NCI-H2227 treated with DMSO at 0.1 percent for 48 hours (cell line): ENCODE results near the gene CENPM.
"Not testable (repeated sequence)": the region's sequence is repeated elsewhere in the genome, so short reads cannot be mapped to it uniquely, and the experiment has no call there.

ENCODE experiments used
- DNase-seq: peaks from one replicate; lab custom pipeline; 2025; lab: John Stamatoyannopoulos, UW

Gene CENPM

DNA sequence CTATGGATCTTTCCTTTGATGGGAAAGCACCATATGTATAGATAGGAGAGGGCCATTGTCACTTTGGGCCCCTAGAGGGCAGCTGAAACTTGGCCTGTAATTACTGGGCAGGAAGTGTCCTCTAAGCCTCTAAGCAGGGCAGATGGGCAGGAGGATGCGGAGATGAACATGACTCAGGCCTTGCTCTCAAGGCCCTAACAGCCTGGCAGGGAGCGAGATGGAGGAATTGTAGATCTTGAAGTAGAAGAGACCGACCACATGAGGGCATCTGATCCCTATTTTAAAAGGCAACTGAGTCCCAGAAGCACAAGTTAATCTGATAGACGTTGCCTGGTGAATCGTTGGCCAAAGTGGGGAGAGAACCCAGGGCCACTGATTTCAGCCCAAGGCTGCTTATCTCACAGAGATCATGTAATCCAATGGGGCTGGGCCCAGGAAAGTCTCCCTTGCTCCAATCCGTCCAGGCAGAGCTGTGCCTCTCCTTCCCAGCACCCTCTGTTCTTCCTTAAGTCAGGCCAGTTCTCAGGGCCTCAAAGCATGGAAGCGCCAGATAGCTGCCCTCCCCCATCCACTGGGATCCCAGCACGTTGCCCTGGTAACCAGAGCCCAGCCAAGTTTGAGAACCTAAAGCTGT lies 19.8 kb upstream of the CENPM start:
- DNase-seq = no peak

DNA sequence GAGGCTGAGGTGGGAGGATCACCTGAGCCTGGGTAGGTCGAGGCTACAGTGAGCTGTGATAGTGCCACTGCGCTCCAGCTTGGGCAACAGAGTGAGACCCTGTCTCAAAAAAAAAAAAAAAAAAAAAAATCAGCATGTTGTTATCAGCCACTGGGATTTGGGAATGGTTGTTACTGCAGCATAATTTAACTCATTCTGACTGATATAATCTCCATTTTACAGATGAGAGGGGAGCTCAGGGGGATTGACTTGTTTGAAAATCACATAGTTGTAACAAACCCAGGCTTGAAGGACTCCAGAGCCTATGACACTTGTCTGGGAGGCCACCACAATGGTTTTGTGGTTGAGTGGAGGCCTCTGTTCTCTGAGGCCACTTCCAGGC lies 19.3 kb upstream of the CENPM start:
- no peak for DNase-seq

GRCh38 chr22:41964112-41964491 lies 17.1 kb upstream of the CENPM start:
- DNase-seq = no peak

DNA sequence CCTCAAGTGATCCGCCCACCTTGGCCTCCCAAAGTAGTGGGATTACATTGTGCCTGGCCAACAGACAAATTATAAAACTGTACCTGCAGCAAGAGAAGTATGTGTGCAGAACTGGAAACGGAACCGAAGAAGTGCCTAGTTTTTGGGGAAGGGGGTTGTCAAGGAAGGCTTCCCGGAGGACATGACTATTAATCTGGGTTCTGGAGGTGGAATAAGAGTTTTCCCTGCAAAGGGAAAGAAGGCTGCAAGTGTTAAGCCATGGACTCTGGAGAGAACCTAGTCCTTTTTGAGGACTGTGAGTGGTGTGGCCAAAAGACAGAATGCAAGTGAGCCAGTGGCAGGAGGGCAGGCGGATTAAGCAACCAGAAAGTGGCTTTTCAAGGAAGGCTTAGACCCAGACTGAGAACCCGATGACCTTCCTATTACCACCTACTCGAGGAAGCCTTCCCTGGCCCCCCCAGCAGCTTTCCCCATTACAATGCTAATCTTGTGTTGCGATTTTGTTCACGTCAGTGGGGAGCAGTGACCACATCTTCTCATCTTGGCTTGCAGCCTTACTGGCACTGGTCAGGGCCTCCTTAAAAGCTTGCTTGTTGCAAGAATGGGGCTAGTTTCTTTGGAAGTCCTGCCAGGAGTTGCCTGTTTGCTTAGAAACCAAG lies 16.6 kb upstream of the CENPM start:
- DNase-seq = no peak

GRCh38 chr22:41957941-41958556 lies 11.1 kb upstream of the CENPM start:
- DNase-seq = no peak

- DNase-seq = no peak
Observed at GRCh38 chr22:41952713-41953112, 5.8 kb upstream of the CENPM start.

DNA sequence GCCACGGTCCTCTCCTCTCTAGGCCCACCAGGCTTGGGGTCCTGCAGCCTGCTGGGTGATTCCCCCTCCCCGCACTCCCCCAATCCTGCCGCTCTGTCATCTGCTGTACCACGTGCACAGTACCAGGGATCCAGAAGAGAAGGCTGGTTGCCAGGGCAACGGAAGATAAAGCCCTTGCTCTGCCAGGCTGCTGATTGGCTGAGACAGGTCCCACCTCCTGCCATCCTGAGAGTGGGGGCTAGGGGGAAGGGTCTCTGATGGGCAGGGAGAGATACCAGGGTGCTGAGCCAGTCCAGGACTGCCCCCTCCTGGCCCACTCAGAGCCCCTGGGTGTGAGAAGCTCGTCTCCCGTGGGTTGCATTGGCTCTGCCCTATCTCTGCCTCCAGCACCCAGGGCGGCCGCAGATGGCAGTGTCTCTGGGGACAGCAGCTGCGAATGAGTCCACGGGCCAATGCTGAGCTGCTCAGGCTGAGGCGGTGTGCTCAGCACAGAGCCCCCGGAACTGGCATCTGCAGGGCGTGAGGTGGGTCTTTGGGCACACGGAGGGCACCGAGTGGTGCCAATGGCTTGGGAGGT lies 5.0 kb upstream of the CENPM start, which contains the start of gene SMIM45:
TSS of gene SMIM45 (plus strand) at position 253 of the 577 bp plus-strand sequence.
- DNase-seq = peak; percentile 76

GRCh38 chr22:41949297-41949965 lies 2.5 kb upstream of the CENPM start:
- no peak for DNase-seq

- not testable (repeated sequence) for DNase-seq
Observed at GRCh38 chr22:41948928-41949296, 2.0 kb upstream of the CENPM start.

DNA sequence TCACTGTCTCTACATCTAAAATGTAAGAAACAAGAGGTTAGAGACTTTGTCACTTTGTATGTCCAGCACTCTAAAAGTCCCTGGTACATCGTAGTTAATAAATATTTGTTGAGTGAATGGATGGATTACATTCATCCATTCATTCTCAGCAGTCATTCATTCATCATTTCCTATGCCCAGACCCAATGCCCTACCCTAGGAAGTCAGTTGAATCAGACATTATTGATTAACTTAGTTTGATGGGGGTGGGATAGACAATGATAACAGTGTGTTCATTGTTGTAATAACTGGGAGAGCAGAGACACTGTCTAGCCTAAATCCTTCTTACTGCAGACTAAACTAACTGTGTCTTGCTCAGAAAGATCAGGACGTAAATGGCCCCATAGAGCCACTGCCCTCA lies 1.2 kb upstream of the CENPM start:
- DNase-seq = no peak

GRCh38 chr22:41947424-41948080 lies 600 bp upstream of the CENPM start:
- no peak for DNase-seq

DNA sequence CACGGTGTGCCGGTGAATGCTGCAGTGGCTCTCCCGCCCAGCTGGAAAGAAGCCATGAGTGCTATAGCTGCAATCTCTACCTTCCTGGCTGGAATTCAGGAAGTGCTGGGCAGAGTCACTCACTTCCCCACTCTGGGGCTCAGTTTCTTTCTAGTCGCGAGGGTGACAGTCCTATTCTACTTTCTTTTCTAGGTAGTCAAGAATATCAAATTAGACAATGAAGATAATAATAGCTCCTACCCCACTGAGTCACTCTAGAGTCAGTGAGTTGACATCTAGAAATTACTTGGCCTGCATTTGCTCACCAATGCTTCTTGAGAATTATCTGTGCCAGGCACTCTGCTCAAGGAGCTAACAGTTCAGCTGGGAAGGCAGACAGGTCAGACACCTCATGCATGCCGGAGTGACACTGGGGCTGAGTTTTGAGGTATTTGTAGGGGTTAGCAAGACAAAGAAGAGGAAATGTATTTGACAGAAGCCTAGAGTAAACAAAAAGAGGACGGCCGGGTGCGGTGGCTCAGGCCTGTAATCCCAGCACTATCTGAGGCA lies 3.2 kb downstream of the CENPM start:
- DNase-seq = no peak

DNA sequence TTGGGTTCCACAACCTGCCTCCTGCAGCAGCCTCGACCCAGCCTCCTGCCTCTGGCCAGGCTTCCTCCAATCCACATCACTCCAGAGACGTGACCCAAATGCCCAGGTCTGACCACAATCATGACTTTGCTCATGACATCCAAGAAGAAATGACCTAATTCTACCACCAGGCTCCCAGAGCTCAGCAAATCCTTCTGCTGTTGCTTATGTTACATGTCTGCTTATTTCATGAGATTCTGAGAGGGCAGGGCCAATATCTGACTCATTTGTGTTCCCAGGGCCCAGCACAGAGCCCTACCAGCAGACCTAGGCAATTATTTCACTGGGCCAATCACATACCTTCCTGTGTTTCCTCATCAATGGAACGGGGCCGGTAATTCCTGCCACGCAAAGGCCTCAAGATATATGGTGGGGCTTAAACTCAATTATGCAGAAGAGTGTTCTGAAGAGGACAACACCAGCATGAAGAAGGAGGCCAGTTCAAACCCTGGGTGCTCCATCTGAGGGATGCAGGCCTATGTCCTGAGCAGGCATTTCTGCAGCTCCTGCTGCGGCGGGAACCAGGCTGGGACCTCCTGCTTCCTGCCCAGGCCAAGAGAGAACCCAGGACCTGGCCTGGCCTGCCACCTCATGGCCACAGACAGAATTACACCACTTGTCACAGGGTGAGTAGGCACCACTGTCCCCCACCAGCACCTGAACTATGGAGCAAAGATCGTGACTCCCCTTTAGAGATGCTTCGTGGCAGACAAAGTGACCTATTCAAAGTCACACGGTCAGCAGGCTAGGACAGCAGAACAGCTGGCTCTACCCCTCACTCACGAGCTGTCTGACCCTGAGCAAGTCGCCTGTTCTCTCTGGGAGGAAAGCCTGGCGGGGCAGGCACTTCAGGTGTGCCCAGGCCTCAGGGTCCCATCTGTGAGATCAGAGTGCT lies 5.9 kb downstream of the CENPM start:
- DNase-seq = peak; percentile 33

GRCh38 chr22:41939981-41940831 lies 6.7 kb downstream of the CENPM start:
- no peak for DNase-seq

DNA sequence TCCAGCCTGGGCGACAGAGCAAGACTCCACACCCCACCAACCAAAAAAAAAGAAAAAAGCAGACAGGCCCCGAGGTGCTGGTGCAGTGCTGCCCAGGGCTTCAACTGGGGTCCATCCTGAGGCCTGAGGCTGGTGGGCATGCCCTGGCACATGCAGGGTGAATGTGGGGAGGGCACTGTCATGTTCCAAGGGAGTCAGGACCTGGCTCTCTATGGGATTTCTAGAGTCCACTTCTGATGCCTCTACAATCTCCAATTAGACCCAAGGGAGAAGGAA lies 10.1 kb downstream of the CENPM start:
- DNase-seq = no peak

- DNase-seq = no peak
Observed at GRCh38 chr22:41935509-41935908, 11.4 kb downstream of the CENPM start.

GRCh38 chr22:41935015-41935351 lies 12.0 kb downstream of the CENPM start:
- DNase-seq = no peak

- DNase-seq = no peak
Observed at GRCh38 chr22:41934284-41935014, 12.5 kb downstream of the CENPM start.

- DNase-seq = no peak
Observed at GRCh38 chr22:41933411-41934177, 13.4 kb downstream of the CENPM start.
